GM10266 (cell line): ENCODE data around the gene PYGB.
"Not testable (repeated sequence)": the region's sequence is repeated elsewhere in the genome, so short reads cannot be mapped to it uniquely, and the experiment has no call there.

ENCODE experiments used
- DNase-seq: peaks from one replicate; pipeline ENCODE4 v3.0.0; 2012; ENCODE audit errors: extremely low spot score
- TF ChIP-seq, protein P1 (sequence below): IDR thresholded peaks from 2 replicates; pipeline ENCODE4 v1.5.1; 2012; ENCODE audit warnings: mild to moderate bottlenecking, low read depth; ENCODE audit not compliant: control insufficient read depth, insufficient read depth; ENCODE audit errors: missing control alignments

Gene PYGB

DNA sequence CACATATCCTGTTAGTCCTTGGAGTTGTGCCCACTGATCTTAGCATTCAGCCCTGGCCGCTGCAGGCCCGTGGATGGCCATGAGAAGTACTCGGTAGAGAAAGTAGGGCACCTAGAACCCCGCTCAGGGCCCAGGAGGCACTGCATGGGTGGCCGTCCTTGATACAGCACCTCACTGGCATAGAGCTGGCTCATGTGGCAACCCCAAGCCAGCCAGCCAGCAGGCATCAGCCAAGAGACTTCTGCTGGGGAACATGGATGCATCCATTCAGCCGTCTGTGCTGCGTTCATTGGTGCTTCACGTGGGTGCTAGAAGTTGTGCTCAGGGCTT, 10.6 kb downstream of the PYGB start:
- no peak for DNase-seq
- TF ChIP-seq, protein P1, sequence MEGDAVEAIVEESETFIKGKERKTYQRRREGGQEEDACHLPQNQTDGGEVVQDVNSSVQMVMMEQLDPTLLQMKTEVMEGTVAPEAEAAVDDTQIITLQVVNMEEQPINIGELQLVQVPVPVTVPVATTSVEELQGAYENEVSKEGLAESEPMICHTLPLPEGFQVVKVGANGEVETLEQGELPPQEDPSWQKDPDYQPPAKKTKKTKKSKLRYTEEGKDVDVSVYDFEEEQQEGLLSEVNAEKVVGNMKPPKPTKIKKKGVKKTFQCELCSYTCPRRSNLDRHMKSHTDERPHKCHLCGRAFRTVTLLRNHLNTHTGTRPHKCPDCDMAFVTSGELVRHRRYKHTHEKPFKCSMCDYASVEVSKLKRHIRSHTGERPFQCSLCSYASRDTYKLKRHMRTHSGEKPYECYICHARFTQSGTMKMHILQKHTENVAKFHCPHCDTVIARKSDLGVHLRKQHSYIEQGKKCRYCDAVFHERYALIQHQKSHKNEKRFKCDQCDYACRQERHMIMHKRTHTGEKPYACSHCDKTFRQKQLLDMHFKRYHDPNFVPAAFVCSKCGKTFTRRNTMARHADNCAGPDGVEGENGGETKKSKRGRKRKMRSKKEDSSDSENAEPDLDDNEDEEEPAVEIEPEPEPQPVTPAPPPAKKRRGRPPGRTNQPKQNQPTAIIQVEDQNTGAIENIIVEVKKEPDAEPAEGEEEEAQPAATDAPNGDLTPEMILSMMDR, result no peak

DNA sequence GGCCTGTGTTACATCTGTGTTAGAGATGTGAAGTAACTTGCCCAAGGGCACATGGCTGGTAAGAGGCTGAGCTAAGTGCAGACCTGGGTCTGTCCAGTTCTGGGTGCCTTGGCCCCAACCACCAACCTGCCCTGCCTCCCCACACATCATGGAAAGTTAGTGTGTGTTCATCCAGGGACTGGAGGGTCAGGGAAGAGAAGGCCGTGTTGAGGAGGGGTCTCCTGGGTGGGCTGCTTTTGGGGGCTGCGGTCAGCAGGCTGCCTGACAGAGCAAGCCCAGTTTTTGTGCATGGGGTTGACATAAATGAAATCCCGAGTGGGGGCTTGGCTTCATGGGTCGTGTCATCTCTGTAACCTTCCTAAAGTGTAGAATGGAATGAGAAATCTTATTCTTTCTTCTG, 10.9 kb downstream of the PYGB start:
- TF ChIP-seq, protein P1, result no peak
- no peak for DNase-seq

DNA sequence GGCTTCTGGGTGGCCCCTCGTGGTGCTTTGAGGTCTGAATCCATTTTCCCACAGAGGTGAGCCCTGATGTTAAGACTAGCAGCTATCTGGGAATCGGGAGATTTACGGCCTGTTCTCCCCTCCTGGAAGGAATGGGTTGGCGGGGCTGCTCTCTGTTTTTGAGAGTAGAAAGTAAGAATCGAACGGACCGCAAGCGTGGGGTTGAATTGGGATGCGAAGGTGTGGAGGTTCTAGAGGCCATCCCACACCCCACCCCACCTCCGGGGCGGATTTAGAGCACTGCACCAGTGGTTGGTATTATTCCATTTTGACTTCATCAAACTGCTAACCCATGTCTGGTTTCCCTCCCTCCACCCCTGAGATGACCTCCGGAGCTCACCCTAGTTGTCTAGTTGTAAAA, 11.5 kb downstream of the PYGB start:
- TF ChIP-seq, protein P1, result no peak
- DNase-seq, result no peak

DNA sequence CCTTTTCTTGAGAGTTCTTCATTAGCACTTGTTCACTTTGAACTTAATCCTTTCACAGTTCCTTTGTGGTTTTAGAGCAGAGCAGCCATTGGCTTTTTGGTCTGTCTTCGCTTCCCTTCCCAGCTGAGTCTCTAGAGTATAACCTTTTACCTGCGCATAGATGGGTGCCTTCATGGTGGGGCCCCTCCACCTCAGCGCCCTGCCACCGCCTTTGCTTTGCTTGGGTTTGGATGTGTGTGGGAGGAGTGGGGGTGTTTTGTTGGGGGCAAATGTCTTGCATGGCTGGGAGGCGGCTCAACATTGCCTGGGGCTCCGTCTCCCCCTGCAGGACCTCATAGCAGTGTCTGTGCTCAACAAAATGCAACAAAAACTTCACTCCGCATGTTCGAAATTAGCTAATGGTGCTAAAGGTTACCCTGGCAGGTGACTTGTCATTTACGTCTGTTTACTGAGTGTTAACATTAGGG, 11.9 kb downstream of the PYGB start:
- TF ChIP-seq, protein P1, result no peak
- no peak for DNase-seq

DNA sequence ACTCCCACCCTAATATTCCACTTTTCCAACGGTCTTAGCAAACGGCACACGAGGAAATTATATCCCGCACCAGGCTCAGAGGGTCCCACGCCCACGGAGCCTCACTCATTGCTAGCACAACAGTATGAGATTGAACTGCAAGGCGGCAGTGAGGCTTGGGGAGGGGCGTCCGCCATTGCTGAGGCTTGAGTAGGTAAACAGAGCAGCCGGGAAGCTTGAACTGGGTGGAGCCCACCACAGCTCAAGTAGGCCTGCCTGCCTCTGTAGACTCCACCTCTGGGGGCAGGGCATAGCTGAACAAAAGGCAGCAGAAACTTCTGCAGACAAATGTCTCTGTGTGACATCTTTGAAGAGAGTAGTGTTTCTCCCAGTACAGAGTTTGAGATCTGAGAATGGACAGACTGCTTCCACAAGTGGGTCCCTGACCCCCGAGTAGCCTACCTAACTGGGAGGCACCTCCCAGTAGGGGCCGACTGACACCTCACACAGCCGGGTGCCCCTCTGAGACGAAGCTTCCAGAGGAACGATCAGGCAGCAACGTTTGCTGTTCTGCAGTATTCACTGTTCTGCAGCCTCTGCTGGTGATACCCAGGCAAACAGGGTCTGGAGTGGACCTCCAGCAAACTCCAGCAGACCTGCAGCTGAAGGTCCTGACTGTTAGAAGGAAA, 13.0 kb downstream of the PYGB start:
- not testable (repeated sequence) for DNase-seq

DNA sequence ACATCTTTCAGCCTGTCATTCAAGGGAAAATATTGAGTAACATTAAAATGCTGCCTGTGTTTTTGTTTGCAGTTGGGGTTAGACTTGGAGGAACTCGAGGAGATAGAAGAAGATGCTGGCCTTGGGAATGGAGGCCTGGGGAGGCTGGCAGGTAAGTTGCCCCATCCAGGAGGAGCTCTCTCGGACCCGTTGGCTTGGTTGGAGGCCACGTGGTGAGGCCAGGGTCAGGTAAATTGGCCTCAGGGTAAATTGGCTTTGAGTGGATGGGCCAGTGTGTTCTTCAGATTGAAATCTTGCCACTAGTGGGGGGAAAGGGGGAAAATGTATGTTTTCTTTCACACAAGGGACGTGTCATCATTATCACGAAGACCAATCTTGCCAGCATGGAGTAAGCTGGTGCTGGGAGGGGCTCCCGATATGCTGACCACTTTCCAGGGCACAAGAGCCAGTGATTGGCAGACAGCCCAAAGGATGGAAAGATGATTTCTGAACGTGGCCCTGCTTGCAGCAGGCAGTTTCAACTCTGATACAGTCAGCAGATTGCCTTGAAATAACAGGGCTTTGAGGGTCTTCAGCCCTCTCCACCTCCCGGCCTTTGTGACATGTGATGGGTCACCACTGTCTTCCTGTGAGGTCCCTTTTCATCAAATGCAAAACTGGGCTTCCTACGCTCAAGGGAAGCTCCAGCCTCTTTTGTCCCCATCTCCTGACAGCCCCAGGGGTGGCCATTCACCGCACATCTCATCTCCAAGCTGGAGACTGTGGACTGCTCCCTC, 21.4 kb downstream of the PYGB start:
- TF ChIP-seq, protein P1, result no peak
- no peak for DNase-seq

DNA sequence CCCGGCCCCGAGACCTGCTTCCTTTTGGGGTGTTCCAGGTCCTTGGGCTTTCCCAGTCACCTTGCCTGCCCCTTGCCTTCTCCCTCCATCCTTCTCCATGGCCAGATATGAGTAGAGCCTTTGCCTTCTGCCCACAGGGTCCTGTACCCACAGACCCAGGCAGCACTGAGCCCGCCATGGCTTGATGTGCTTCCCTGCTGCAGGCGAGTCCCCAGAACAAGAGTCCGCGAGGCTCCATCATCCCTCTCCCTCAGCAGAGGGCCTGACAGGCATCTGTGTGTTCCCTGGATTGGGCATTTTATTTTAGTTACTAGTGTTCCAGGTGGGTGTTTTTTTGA, 21.9 kb downstream of the PYGB start:
- TF ChIP-seq, protein P1, result no peak
- DNase-seq, result no peak
